HG03432 (cell line): ENCODE results near the gene TTC21A.

Experiments used
- ATAC-seq: cut with Tn5 transposase; IDR thresholded peaks from one replicate; pipeline ENCODE4 v1.9.1; 2021; ENCODE audit warnings: mild to moderate bottlenecking, moderate library complexity; ENCODE audit not compliant: unreplicated experiment

The TTC21A gene

DNA sequence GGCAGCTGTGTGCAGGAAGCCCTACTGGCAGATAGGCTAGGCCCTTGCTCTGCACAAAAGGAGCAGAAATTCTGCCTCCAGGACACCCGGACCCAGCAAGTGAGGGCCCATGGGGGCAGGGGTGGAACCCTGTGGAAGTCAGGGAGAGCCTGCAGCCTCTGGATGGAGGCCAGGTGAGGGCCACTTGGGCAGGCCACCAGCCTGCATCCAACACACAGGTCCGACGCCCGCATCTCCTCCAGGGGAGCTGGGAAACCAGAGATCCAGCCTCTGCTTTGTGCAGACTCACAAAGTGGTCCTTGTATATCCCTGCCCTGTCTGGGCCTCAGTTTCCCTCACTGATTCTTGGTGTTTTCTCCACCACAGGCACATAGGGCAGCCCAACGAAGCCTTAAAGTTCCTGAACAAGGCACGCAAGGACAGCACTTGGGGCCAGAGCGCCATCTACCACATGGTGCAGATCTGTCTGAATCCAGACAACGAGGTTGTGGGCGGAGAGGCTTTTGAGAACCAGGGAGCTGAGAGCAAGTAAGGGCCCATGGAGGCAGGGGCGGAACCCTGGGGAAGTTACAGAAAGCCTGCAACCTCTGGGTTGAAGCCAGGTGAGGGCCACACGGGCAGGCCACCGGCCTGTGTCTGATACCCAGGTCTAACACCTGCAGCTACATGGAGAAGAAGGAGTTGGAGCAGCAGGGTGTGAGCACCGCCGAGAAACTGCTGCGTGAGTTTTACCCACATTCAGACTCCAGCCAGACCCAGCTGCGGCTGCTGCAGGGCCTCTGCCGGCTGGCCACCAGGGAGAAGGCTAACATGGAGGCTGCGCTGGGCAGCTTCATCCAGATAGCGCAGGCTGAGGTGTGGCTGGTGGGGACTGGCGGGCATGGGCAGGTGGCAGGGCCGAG is 29.3 kb downstream of the TTC21A start:
- ATAC-seq: no peak

DNA sequence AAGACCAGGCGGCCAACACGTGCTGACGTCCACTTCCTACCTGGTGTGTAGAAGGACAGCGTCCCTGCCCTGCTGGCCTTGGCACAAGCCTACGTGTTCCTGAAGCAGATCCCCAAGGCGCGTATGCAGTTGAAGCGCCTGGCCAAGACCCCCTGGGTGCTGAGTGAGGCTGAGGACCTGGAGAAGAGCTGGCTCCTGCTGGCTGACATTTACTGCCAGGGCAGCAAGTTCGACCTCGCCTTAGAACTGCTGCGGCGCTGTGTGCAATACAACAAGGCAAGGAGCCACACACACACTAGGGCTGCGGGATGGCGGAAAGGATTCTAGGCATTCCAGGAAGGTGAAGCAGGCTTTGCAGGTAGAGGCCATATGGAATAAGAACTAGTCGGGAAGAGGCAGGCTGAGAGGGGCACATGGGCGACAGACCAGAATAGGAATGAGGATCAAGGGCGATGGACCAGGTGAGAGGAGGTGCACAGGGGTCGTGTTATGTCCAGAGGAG is 30.0 kb downstream of the TTC21A start:
- no peak for ATAC-seq

DNA sequence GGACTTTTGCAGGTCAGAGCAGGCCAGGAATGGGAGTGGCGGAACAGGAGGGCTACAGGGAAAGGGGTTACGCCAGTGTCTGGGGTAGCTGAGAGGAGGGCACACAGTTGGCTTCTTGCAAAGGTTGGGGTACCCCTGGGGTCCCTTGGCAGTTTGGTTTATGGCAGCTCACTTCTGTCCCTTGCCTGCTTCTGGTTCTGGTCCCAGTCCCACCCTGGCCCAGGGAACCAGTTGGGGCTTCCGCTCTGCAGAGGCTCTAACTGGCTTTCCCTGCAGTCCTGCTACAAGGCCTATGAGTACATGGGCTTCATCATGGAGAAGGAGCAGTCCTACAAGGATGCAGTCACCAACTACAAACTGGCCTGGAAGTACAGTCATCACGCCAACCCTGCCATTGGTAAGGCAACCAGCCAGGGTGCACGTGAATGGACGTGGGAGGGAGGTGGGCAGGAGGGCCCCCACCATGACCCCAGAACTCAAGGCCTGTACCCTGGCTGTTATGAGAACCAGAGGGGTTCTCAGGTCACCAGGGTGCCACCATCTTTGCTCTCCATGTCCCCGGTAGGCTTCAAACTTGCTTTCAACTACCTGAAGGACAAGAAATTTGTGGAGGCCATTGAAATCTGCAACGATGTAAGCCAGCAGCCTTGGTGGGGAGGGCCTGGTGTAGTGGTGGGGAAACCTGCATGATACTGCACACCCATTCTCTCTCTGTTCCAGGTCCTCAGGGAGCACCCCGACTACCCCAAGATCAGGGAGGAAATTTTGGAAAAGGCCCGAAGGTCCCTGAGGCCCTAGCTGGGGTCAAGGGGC is 30.7 kb downstream of the TTC21A start:
- no peak for ATAC-seq

DNA sequence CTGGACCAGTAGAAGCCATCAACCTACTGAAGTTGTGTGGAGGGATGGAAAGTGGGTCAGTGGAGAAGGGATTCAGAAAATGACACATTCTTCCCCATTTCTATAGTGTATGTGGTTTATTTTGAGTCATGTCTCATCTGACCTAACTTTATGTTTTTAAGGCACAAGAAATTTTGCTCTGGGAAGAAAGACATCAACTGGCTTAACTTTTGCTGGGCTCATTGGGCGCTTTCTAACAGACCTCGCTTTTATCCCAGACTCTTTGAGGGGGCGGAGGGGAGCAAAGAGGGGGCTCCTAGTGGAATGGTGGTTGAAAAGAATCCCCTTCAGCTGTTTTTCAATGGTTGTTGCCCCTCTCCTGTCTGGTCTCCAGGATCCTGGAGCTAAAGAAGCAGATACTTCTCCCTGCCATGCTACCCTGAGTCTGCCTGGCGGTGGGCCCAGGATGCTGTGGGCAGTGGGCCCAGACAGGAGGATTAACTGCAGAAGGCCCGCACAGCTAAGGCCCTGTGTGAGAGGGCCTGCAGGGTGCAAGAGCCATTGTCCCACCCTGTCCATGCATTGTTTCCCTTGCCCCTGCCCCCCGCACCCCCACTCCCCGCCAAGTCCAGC is 31.4 kb downstream of the TTC21A start:
- no peak for ATAC-seq

DNA sequence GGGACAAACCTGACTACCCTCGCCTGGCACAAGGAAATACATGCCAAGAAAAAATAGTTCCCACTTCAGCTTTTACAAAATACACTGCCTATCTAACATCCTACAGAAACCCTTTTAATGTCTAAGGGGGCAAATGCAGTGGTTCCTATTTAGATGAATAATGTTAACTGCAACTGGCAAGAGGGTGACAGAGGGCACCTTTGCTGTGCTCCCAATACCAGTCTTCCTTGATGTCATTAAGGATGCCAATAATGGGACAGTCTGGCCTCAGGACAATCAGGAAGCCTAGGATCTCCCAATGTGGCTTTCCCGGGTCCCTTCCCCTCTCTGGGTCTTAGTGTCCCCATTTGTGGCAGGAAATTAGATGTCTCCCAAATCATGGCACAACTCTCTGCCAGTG is 32.0 kb downstream of the TTC21A start:
- ATAC-seq: no peak

- no peak for ATAC-seq
Observed at GRCh38 chr3:39140341-39140971, 33.0 kb downstream of the TTC21A start.

DNA sequence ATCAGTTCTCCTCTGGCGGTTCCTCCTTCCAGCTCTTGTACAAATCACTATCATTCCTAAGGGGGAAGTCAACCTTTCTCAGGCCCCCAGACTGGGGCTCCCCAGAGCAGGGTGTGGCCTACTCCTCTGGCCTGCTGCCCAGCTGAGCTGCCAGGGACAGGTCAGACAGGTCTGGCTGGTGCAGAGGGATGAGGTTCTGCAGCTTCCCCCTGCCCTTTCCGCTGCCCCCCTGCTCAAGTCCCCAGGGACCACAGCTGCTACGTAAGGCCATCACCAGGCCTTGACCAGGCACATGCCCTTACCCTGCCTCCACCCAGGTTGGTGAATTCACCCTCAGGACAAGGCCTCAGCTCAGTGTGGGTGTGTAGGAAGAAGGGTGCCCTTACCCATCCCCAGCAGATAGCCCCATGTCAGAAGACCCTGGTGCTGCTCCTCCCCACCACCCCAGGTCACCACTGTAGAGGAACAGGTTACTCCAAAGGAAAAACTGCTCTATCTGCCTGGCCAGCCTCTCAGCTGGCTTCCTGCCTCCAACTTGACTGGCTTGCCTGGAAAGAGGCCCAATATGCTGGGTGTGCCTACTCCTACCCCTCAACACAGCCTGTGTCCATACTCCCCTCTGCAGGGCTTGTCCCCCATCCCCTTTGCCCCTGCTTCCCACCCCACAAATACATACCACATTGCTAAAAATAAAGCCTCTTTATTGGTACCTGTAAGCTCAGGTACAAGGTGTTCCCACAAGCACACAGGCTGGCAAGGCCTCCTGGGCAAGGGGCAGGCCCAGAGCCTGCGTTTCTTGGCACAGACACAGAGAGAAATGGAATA is 33.9 kb downstream of the TTC21A start:
- no peak for ATAC-seq

DNA sequence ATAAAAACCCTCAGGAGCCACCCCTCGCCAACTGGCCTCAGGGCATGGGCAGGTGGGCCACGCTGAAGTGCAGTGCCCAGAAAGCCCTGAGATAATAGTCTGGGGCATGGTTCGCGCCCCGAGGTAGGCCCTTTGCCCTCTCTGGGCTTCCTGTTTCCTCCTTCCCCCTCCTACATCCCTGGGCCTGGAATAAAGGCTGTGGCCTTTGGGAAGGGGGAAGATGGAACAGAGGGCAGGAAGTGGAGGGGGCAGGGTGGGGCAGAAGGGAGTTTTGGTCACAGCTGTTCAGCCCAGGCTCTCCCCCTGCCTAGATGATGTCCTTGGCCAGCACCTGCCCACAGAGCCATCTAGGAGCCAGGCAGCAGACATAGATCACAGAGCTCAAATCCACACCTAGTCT is 34.6 kb downstream of the TTC21A start:
- no peak for ATAC-seq

DNA sequence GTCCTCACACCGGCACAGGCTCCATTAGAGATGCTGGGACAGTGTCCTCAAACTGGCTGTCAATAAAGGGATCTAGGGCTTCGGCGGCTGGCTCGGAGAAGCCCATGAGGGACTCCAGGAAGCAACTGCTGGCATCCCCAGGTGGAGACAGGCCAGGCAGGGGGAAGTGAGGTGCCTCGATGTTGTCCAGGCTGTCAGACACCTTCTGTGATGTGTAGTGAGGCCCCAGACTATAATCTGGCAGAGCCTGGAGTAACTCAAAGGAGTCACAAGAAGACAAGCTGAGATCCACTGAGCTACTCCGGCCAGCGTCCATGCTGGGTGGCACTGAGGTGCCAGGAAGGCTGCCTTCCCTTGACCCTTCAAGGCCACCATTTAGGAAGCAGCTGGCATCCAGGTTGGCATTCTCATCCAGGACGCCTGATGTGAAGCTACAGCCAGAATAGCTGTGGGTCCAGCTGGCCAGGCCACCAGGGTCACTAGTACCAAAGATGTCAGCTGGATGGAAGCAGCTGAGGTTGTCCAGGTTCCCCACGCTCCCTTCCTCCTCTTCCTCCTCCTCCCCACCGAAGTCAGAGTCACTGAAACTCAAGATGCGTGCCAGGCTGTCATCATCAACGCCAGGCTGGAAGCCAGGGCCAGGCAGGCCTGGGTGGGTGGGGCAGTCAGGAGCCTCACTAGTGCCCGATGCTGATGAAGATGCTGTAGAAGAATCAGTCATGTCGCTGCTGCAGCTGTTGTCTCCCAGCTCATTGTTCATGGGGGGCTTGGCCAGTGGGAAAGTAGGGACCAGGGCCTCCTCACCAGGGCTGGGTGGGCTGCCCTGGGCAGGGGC is 35.8 kb downstream of the TTC21A start:
- ATAC-seq: no peak

GRCh38 chr3:39144095-39144747 is 36.7 kb downstream of the TTC21A start:
- no peak for ATAC-seq

DNA sequence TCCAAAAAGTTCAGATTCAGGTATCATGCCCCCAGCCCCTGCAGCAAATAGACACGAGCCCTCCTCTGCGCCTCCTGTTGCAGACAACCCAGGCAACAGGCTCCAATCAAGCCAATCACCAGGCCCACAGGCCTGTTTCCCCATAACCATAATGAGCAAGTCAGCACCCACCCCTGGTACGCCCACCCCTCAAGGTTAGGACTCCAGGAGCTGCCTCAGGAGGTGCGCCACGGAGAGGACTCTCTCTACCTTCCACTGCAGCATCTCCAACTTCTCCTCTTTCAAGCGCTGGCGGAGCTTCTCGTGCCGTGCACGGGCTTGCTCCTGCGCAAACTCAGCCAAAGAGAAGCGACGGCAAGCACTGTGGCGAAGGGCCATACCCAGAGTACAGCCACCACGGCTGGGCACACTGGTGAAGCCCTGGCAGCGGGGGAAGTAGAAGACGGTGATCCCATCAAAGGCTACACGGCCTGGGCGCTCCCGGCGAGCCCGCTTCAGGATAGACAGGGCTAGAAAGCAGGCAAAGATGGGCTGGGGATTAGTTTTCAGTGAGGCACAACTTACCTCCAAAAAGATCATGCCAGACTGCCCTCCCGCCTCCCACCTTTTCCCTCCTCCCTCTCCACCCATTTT is 37.4 kb downstream of the TTC21A start:
- ATAC-seq: no peak

DNA sequence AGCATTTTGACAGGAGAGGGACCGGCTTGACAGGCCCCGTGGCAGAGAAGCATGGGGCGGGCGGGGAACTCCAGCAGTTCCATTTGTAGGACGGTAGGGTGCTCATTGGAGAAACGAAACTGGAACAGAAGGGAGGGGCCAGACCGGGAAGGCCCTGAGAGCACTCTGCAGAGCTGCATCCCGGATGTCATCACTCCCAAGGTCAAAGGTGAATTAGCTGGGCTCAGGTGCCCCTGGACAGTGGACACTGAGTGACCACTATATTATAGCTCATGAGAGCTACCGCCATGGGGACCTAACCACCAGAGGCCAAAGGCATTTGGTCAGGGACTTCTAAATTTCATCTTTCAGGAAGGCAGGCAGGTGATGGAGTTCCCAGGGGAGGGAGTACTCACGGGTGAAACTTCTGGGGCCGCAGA is 38.6 kb downstream of the TTC21A start:
- no peak for ATAC-seq

GRCh38 chr3:39146611-39147591 is 39.4 kb downstream of the TTC21A start:
- ATAC-seq: peak; percentile 21

- ATAC-seq: peak; percentile 25
Observed at GRCh38 chr3:39147711-39148434, 40.4 kb downstream of the TTC21A start.

GRCh38 chr3:39148435-39149058 is 41.1 kb downstream of the TTC21A start:
- ATAC-seq: no peak

DNA sequence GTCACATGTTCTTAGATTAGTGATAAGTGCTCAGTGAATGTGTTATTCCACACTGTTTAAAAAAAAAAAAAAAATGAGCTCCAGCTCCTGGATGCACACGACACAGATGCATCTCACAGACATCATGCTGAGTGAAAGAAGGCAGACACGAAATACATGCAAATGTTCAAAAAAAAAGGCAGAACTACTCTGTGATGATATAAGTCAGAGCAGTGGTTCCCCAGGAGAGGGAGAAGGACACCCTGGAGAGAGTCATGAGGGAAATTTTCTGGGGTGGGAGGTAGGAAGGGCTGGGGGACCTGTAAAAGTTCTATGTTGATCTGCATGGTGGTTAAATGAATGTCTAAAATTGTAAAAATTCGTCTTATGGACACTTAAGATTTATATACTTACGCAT is 41.6 kb downstream of the TTC21A start:
- ATAC-seq: no peak
